Fibroblast of the conjunctiva (primary cell): ENCODE results near the gene GLDN.
"Not testable (repeated sequence)": the region's sequence is repeated elsewhere in the genome, so short reads cannot be mapped to it uniquely, and the experiment has no call there.

ENCODE experiments used
- DNase-seq: peaks from one replicate; pipeline ENCODE4 v3.0.0-alpha.2; 2010; ENCODE audit warnings: low read depth

The GLDN gene

DNA sequence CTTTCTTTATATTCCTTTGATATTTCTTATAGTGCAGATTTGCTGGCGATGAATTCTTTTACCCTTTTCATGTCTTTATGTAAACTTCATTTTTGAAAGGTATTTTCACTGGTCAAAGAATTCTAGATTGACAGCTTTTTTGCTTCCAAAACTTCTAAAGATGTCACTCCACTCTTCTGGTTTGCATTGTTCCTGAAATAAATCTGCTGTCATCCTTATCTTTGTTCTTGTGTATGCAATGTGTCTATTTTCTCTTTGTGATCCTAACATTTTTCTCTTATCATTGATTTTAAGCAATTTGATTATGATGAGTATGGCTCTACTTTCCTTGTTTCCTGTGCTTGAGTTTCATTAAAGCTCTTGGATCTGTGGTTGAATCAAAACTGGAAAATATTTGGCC, 103.4 kb downstream of the GLDN start:
- no peak for DNase-seq

DNA sequence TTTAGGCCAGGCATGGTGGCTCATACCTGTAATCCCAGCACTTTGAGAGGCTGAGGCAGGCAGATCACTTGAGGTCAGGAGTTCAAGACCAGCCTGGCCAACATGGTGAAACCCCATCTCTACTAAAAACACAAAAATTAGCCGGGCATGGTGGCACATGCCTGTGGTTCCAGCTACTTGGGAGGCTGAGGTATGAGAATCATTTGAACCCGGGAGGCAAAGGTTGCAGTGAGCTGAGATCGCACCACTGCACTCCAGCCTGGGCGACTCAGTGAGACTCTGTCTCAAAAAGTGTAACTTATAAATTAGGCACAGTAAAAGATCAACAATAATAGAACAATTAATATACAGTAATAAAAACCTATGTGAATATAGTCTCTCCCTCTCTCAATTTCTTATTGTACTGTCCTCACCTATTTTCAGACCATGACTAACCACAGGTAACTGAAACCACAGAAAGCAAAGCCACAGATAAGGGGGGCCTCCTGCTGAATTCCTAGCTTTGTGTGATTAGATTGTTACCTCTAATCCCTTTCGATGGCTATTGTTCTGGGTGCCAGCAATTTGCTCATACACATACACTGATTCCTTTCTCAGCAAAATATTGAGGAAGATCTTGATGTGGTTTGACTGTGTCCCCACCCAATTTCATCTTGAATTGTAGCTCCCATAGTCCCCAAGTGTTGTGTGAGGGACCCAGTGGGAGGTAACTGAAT, 104.7 kb downstream of the GLDN start:
- not testable (repeated sequence) for DNase-seq

DNA sequence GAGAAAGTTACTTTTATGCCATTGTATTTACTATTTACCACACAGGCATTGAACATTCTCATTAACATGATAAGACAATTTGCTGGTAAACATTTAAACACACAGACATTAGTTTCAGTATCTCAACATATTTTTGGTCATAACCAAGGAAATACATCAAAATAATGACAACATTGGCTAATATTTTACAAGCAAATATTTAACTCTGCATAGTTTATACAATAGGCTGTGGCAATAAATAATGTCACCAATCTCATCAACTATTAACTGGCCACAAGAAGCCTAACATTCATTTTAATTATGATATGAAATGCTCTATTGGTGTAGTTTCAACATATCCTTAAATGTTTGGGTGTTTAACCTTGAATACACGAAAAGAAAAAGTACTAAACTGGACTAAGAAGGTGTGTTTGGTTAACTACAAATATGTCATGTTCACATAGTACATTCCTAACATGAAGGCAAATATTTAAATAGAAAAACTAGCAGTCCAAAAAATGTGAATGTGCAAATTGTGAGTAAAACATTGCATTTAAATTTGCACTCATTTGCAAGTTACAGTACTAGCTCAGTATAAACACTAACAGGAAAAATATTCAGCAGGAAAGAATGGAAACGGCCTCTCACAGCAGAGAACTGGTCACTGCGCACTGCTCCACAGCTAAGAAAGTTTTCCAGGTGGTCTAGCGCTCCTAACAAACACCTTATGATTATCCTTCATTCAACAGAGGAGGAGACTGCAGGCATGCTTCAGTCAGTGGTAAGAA, 106.6 kb downstream of the GLDN start:
- DNase-seq, result no peak

DNA sequence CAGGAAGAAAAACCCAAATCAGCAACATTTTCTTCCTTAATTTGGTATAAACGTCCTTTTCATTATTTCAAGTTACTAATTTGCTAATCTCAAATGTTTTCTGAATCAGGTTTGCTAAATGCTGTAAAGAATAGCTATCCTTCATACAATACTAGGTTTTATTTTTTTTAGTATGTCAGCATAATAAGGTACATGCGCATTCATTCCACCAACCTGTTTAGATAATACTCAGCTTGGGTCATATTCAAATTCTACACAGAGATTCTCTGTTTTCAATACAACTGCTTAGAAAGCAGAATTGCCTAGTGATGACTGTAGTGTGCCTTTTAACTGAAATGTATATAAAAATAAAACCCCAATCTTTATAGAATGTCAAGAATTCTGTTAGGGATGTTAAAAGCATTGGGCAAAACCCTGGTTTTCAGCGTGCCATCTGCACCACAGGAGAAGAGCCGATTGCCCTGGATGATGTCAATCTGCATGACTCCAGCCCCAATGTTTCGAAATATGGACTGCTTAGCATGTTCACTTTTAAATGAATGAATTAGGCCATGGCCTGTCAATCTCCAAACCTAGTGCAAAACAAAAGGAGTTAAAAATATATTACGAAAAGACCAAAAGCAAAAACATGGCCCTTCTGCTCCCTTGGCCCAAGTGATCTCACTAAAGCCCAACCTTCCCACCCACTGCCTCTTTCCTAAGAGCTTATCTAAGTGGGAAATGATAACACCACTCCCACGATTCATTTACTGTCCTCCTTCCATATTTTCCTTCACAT, 107.4 kb downstream of the GLDN start:
- no peak for DNase-seq

- DNase-seq, result no peak
These were observed 108.5 kb downstream of the GLDN start for GRCh38 chr15:51450001-51450400.
